Gastrocnemius medialis (tissue), 4 donors: ENCODE results near the gene GRIK3. TPM values are rescaled to one million over a fixed set of nuclear protein-coding genes. Genes with fewer than 3 reads are reported as not detected.

ENCODE experiments used
- ATAC-seq, 2 donors: fragments of 150-250 bp; one replicate each; pipeline ENCODE4 v1.9.1; 2016
- DNase-seq, 2 donors: peaks; one replicate each; pipeline ENCODE4 v3.0.0-alpha.2; 2019
- H3K27ac ChIP-seq, 4 donors: fragments of 200-600 bp; sonication (generic); 1 replicate in 1 of 4; 2 replicates in 3 of 4; pipeline ENCODE4 v1.5.1; 2016 to 2018; ENCODE audit warnings: mild to moderate bottlenecking in 2 of 4, moderate library complexity in 1 of 4
- H3K27me3 ChIP-seq, 3 donors: fragments of 200-600 bp; sonication (generic) in 2 of 3; 1 replicate in 1 of 3; 2 replicates in 2 of 3; pipeline versions ENCODE4 v1.5.1 to v1.6.0; 2016 to 2019; ENCODE audit warnings: mild to moderate bottlenecking in 1 of 3, moderate library complexity in 1 of 3
- H3K36me3 ChIP-seq, 2 donors: fragments of 200-600 bp; sonication (generic) in 1 of 2; one replicate each; pipeline ENCODE4 v1.5.1; 2017 to 2018
- H3K4me1 ChIP-seq, 2 donors: fragments of 200-600 bp; sonication (generic) in 1 of 2; one replicate each; pipeline ENCODE4 v1.5.1; 2016 to 2017; ENCODE audit warnings: mild to moderate bottlenecking in 2 of 2
- H3K4me3 ChIP-seq, 4 donors: fragments of 200-600 bp; sonication (generic) in 3 of 4; 1 replicate in 1 of 4; 2 replicates in 3 of 4; pipeline ENCODE4 v1.5.1; 2016 to 2019; ENCODE audit warnings: mild to moderate bottlenecking in 2 of 4
- H3K9me3 ChIP-seq, 3 donors: fragments of 200-600 bp; sonication (generic) in 2 of 3; 1 replicate in 1 of 3; 2 replicates in 2 of 3; pipeline ENCODE4 v1.5.1; 2016 to 2019
- CTCF ChIP-seq, 5 experiments: fragments of 450-650 bp in 3 of 5; fragments of 200-600 bp in 2 of 5; sonication (generic) in 2 of 5; IDR thresholded peaks in 4 of 5; conservative IDR thresholded peaks in 1 of 5; 1 replicate in 4 of 5; 2 replicates in 1 of 5; pipeline ENCODE4 v1.5.1; 2016 to 2019; ENCODE audit warnings: antibody characterized with exemption in 5 of 5, mild to moderate bottlenecking in 3 of 5, moderate library complexity in 3 of 5
- POLR2A ChIP-seq, 2 donors: fragments of 450-650 bp; IDR thresholded peaks; one replicate each; pipeline ENCODE4 v1.6.1; 2017; ENCODE audit warnings: antibody characterized with exemption in 2 of 2, mild to moderate bottlenecking in 2 of 2, moderate library complexity in 2 of 2
- in situ Hi-C, 4 donors: fragments of 200-750 bp; cut with MboI; loops; one replicate each; pipeline versions ENCODE4 v1.15.0 to v1.8.0; 2017; ENCODE audit warnings: low sequenced_read_pairs in 4 of 4
- intact Hi-C: fragments of 100-400 bp; cut with DNase I; formaldehyde crosslinking; loops from one replicate; pipeline ENCODE4 v1.15.1; 2023; ENCODE audit warnings: low total_unique reads
- total RNA-seq, 4 donors: library from RNA; depleted of rRNA; stranded (reverse); fragments of >200 nt; gene quantifications; one replicate each; pipeline versions ENCODE4 v1.1.0 to v1.2.3, GENCODE V29; 2016

GRIK3 gene
- total RNA-seq, 4 donors from 2014 or later = 0.13 to 0.22 (median 0.13) TPM; not detected in 1

- Histone ChIP-seq H3K4me1 (no peaks in the 10 kb centered on the region), H3K27me3 (peaks cover 5 to 19% (median 8%) of the 10 kb centered on the region in 3 donors), H3K36me3 (no peaks in the 10 kb centered on the region), H3K9me3 (no peaks in the 10 kb centered on the region), H3K4me3 (no peak overlapping the region), H3K27ac (no peak overlapping the region)
- TF ChIP-seq CTCF (IDR thresholded peaks at IDR 0.05 in 4 of 5, conservative IDR thresholded peaks at IDR 0.05 in 1 of 5) = no peak
- TF ChIP-seq POLR2A (IDR thresholded peaks at IDR 0.05) = no peak
- in situ Hi-C loops (no loop called here), intact Hi-C loops (no loop called here)
- DNase-seq (no peak), ATAC-seq (no peak)
Observed at GRCh38 chr1:36776256-36776655, 258.1 kb downstream of the GRIK3 start.

GRCh38 chr1:36775716-36776115, 258.6 kb downstream of the GRIK3 start:
- intact Hi-C loops = no loop called here
- H3K4me3 ChIP-seq = no peak overlapping the region
- no peak for TF ChIP-seq CTCF (IDR thresholded peaks at IDR 0.05 in 4 of 5, conservative IDR thresholded peaks at IDR 0.05 in 1 of 5)
- no peak overlapping the region for H3K27ac ChIP-seq
- H3K27me3 ChIP-seq = peaks cover 6 to 21% (median 8%) of the 10 kb centered on the region in 3 donors
- in situ Hi-C loops = no loop called here
- ATAC-seq (no peak), DNase-seq (no peak)
- no peaks in the 10 kb centered on the region for H3K9me3 ChIP-seq
- no peaks in the 10 kb centered on the region for H3K4me1 ChIP-seq
- no peaks in the 10 kb centered on the region for H3K36me3 ChIP-seq

- DNase-seq = no peak
- Histone ChIP-seq H3K27ac (no peak overlapping the region), H3K4me1 (no peaks in the 10 kb centered on the region), H3K4me3 (no peak overlapping the region), H3K27me3 (peaks cover 8 to 35% (median 8%) of the 10 kb centered on the region in 3 donors), H3K9me3 (no peaks in the 10 kb centered on the region), H3K36me3 (no peaks in the 10 kb centered on the region)
- no peak for TF ChIP-seq POLR2A (IDR thresholded peaks at IDR 0.05)
- ATAC-seq = no peak
- in situ Hi-C loops = no loop called here
- intact Hi-C loops = no loop called here
Observed at GRCh38 chr1:36773827-36774541, 260.3 kb downstream of the GRIK3 start.

GRCh38 chr1:36772647-36773495, 261.4 kb downstream of the GRIK3 start:
- Histone ChIP-seq H3K9me3 (no peaks in the 10 kb centered on the region), H3K36me3 (no peaks in the 10 kb centered on the region), H3K27ac (no peak overlapping the region), H3K27me3 (peaks cover 8 to 38% (median 12%) of the 10 kb centered on the region in 3 donors), H3K4me1 (no peaks in the 10 kb centered on the region), H3K4me3 (no peak overlapping the region)
- in situ Hi-C loops = no loop called here
- TF ChIP-seq CTCF (IDR thresholded peaks at IDR 0.05 in 4 of 5, conservative IDR thresholded peaks at IDR 0.05 in 1 of 5) = no peak
- no peak for TF ChIP-seq POLR2A (IDR thresholded peaks at IDR 0.05)
- intact Hi-C loops = no loop called here
- DNase-seq (no peak), ATAC-seq (no peak)

GRCh38 chr1:36771660-36772284, 262.5 kb downstream of the GRIK3 start:
- Histone ChIP-seq H3K4me1 (no peaks in the 10 kb centered on the region), H3K27me3 (peaks cover 8 to 38% (median 12%) of the 10 kb centered on the region in 3 donors), H3K36me3 (no peaks in the 10 kb centered on the region), H3K27ac (no peak overlapping the region), H3K4me3 (no peak overlapping the region), H3K9me3 (no peaks in the 10 kb centered on the region)
- intact Hi-C loops (no loop called here), in situ Hi-C loops (no loop called here)
- TF ChIP-seq POLR2A (IDR thresholded peaks at IDR 0.05) (no peak), CTCF (IDR thresholded peaks at IDR 0.05 in 4 of 5, conservative IDR thresholded peaks at IDR 0.05 in 1 of 5) (no peak)
- DNase-seq (no peak), ATAC-seq (no peak)
